ENCODE measurements around the gene ATF2.

Gene ATF2

DNA sequence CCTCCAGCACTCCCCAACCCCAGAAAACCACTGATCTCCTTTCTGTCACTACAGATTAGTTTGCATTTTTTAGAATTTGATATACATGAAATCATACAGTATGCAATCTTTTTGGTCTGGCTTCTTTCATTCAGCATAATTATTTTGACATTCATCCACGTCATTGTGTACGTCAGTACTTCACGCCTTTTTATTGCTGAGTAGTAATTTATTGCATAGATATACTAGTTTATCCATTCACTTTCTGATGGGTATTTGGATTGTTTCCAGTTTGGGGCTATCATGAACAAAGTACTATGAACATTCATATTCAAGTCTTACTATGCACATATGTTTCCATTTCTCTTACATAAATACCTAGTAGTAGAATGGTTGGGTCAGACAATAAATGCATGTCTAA is 142.8 kb downstream of the ATF2 start:
- DNase-seq (ENCODE audit: low read depth): no peak

DNA sequence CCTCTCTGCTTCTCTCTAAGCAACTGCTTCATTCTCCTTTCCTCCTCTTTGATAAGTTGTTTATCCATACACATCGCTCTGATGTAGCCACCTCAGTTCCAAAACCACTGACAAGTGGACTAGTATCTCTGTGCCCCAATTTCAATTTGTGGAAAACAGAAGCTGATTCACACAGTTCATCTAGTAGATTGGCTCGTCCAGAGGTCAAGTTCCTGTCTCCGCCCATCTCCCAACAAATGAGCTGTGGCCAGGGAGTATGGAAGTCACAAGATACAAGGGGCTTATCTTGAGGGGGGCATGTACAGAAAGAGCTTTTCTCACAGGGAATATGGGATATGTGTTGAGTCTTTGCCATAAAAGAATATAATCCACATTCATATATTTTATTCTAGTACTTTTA is 145.1 kb downstream of the ATF2 start:
- DNase-seq (ENCODE audit: low read depth): no peak

Data from EH (cell line).